Stimulated activated naive CD4-positive, alpha-beta T cell (primary cell): ENCODE measurements around the gene ARHGAP28.
"Not testable (repeated sequence)": the region's sequence is repeated elsewhere in the genome, so short reads cannot be mapped to it uniquely, and the experiment has no call there.

Source experiments
- DNase-seq, 6 experiments: peaks; one replicate each; lab custom pipeline; 2025; lab: John Stamatoyannopoulos, UW

Gene ARHGAP28

DNA sequence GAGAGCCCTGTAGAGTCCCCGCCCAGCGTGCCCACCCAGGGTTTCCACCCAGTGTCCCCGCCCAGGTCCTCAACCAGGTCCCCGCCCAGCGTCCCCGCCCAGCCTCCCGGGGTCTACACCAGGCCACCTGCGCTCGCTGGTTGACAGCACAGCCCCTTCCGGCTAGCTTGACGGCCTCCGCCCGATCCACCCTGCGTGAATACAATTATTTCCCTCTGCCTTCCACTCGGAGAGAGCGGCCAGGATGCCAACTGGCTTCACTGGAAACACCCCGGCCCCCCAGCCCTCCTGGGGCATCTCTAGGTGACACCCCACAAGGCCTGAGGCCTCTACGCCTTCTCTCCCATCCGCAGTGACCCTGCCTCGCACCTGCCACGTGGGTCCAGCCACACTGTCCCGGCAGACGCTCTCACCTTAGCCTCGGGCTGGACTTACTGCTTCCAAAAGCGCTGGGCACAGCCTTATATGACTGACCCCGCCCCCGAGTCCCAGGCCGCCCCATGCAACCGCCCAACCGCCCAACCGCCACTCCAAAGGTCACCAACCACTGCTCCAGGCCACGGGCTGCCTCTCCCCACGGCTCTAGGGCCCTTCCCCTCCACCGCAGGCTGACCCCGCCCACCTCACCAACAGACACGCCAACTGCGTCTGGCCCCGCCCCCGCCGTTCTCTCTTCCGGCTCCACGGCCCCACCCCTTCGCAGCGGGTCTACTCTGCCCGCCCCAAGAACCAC is 200.0 kb downstream of the ARHGAP28 start:
- DNase-seq, result no peak

DNA sequence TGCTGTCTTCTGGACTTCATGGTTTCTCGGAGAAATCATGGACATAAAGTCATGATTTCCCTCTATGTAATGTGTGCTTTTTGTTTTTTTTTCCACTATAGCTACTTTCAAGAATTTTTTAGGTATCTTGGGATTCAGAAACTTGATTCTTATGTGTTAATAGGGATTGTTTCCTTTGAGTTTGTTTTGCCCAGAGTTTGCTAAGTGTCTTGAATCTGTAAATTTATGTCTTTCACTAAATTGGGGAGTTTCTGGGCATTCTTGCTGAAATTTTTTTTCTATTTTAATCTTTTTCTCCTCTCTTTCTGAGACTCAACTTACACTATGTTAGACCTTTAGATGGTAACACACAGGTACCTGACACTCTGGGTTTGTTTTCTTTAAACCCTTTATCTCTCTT is 205.3 kb downstream of the ARHGAP28 start:
- no peak for DNase-seq

DNA sequence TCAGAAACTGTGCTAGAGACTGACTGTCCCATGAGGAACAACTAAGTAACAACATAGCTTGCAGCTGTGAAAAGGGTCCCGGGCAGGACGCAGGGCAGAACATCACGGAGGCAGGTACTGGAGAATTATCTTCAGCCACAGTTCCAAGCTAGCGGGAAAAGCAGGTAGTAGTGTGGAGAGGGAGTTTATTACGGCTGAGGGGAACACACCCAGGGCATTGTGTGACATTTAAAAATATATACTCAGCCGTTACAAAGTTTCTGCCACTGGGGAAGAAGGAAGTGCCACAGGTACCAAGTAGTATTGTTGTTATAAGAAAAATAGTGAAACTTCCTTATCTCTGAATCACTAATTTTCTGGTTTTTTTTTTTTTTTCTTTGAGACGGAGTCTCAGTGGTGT is 208.5 kb downstream of the ARHGAP28 start:
- no peak for DNase-seq

DNA sequence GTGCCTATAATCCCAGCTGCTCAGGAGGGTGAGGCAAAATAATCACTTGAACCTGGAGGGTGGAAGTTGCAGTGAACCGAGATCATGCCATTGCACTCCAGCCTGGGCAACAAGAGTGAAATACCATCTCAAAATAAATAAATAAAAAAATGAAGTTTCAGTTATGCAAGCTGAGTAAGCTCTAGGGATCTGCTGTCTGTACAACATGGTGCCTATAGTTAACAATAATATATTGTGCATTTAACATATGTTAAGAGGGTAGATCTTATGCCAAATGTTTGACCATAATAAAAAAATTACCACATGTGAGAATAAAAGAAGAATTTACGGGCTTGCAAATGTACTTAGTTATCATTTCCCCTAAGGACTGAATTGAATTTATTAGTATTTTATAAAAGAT is 208.9 kb downstream of the ARHGAP28 start:
- not testable (repeated sequence) for DNase-seq

DNA sequence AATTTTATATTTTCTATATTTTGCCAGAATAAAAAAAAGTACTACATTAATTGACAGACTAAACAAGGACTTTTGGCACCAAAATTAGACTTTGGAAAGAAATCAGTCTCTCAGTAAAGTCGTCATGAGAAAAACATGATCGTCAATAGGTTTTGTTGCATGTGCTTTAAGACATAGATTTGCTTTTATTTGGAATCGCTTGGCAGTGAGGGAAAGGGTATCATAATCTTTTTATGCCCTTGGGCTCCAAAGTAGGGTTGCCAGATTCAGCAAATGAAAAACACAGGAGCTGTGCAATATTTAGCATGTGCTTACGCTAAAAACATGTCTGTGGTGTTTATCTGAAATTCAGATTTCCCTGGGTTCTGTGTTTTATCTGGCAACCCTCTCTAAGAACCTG is 210.5 kb downstream of the ARHGAP28 start:
- DNase-seq, result no peak

DNA sequence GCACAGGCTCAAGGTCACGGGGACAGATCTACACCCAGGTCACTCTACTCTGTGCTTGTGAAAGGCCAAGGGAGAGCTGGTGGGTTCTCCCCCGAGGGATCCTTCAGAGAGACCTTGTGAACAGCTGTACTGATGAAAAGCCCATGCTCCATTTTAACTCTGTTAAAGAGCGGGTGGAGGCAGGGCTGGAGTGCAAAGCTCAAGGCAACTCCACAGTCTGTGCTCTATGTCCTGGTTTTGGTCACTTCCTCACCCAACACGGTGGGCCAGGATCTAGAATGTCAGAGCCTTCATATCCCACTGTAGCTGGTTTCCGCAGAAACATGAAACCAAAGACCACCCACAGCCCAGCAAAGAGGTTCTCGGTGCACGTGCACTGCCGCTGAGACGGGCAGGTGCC is 210.9 kb downstream of the ARHGAP28 start:
- DNase-seq, result no peak

DNA sequence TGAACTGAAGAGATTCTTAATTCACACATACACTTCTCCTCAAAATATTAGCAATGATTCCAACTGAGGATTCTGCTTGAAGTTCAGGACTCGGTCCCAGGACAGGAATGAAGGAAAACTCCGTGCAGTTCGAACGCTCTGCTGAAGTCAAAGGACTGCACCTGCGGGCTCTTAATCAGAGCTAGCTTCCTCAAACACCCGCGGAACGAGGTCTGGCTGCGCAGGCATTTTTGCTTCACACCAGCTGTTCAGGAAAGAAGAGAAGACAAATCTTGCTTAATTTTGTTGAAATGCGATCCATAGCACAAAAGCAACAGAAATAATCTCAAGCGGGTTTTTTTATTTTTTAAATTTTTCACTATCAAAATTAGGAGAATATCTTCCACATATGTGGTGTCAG is 212.5 kb downstream of the ARHGAP28 start:
- no peak for DNase-seq

DNA sequence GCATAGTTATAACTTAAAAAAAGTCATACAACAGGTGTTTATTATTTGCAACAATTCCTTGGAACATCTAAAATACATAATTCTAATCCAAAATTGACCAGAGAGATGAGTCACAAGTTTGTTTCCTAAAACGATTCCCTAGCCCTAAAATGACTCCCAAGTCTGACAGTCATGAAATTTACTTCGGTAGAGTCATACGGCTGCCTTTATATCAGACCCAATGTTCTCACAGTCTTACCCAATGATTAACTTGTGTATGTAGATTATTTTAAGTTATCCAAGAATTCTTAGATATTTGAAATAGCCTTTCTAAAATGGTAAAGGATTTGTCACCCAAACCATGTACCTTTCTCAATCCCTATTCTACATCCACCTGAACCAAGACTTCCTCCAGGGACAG is 213.2 kb downstream of the ARHGAP28 start:
- DNase-seq, result no peak

DNA sequence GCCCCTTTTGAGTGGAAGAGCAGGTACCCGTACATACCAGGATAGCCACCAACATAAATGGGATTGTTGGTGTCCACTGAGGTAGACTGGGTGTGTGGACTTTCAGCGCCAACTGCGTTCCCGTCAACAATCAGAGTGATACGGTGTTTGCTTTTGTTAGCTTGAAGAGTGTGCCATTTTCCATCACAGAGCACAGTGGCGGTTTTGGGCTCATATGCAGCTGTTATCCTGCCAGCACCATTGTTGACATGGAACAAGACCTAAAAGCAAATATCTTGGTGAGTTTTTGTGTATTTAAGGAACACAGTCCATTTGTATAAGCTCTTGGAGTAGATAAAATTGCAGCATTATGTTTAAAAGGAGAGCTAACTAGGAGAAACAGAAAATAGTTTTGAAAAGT is 213.6 kb downstream of the ARHGAP28 start:
- no peak for DNase-seq

DNA sequence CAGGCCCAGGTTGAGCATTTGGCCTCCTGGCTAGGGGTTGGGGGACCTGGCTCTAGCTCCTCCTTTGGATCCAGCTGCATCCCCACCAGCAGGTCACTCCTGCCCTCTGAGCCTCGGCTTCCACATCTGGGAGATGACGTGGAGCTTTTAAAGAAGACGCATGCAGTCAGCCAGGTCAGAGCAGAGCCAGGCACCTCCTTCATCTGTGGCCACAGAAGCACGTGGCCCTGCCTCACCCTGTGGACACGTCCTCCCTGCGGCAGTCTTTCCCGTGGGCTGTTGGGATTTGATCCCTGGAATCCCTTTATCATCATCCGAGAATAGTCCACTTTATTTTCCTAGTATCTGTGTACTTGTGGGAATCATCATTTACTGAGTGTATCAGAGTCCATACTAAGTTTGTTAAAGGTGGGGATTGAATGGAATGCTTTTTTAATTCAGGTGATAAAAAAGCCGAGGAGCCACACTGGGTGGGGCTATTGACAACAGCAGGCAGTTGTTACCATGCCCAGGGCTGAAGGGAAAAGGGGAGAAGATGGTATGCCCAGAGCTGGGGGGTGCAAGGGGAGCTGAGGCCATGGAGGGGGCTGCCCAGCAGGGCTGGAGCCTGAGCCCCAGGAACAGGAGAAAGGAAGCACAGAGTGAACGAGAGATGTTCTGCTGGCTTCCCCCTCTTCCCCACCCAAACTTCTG is 218.0 kb downstream of the ARHGAP28 start:
- DNase-seq, result no peak

DNA sequence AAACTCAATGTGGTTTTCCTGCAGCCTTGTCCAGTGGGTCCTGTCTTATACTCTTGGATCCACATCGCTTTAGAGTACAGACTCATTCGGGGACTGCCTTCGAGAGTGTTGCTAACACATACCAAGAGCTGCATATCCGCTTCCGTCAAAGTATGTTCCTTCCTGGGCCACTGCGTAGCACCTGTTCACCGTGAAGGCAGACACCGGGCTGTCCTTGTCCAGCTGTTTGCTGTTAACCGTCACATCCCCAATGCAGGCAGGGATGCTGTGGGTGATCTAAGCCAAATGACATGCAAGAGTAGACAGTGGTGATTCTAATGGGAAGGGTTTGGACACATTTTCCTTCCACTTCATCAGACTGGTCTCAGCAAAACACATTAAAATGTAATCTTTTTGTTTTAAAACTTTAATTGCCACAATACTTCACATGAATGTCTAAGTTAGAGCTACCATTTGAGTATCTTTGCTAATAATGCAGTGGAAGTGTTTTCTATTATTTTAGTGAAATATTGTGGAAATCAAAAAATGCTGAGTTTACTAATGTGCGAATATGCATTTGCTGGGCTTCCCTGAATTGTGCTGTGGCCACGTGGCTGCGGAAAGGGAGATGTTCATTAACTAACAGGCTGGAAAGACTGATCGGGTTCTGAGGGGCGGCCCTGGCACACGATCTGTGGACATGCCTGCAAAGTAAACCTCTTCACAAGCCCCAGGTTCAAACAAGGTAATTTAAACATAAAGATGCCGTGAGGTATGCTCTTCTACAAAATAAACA is 219.0 kb downstream of the ARHGAP28 start:
- no peak for DNase-seq

DNA sequence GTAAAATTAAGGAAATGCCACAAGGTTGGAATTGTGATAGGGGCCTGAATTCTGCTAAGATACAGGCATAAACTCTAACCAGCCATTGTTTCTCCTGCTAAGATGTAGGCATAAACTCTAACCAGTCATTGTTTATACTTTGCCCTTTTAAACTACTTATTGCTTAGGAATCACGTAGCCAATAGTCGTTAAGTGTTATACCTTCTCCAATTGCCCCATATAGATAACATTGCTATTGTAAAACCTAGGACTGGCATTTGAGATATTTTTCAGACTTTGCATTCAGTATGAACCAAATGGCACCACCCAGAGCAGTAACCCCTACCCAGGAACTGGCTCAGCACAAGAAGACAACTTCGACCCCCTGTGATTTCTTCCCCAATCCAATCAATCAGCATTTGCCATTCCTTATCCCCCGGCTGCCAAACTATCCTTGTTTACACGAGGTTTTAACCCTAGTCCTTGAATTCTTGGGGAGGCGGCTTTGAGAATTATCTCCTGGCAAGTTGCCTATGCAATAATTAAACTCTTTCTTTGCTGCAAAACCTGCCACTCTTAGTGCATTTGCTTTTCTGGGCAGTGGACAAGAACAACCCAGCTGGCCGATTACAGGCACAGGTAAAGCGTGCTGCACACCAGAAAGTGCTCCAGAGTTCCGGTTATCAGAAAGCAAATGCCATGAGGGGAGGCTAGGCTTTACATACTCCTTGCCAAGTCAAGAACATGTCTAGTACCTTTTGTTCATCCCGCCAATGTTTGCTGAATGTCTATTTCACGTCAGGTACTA is 220.5 kb downstream of the ARHGAP28 start:
- no peak for DNase-seq

DNA sequence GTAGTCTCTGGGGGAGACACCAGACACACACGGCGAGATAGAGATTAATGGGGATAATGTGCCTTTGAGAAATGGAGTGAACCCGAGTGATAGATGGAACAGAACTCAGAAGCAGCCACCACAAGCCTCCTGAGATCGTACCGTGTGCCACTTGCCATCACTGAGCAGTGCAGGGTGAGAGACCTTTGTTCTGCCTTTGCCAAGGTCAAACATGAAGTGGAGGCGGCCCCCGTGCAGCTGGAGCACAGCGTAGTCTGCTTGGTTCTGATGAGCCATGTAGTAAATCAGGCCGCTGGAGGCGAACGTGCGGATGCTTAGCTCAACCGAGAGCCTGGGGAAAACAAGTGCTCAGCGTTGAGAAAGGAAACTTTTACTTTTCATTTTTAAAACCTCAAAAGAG is 221.1 kb downstream of the ARHGAP28 start:
- DNase-seq, result no peak

DNA sequence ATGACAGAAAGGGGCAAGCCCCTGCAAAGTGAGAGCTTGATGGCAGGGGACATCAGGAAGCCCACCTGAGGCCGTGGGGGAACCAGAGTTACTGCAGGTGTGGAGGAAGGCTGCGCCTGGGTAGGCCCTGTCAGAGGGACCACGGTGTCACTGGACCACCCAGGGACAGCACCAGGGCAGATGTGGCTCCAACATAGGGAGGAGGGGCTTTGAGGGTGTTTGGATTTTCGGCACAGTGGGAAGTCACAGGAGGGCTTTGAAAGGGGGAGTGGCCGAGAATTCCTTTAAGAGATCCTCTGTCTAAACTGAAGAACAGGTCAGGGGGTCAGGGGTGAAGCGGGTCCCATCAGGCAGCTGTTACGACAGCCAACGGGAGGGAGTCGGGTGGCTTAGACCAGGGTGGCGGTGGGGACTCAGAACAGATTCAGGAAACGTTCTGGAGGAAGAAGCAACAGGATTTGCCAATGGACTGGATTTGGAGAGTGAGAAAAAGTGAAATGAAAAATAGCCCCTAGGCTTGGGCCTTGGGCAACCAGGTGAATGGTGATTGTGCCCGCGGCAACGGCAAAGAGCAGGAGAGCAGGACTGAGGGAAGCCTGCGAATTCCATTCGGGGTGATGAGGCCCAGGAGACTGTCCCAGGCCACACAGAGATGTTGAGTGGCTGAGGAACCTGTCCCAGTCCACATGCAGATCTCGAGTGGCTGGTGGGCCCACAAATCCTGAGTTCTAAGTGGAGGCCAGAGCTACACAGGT is 222.0 kb downstream of the ARHGAP28 start:
- DNase-seq, result no peak

DNA sequence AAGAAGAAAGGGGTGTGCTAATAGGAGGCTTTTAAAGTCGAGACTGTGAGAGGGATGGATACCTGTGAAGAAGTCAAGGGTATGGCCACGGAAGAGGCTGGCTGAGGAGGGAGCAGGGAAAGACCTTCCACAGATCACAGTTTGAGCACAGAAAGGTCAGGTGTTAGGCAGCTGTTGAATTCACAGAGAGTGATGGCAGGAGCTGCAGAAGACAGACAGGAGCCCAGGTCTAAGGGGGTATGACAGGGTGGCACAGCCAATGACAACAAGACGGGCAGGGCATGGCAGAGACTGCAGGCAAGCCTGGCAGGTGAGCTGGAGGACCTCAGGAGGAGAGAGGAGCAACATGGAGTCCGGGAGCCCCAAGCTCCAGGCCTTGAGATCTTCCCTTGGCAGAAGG is 225.0 kb downstream of the ARHGAP28 start:
- DNase-seq, result no peak

DNA sequence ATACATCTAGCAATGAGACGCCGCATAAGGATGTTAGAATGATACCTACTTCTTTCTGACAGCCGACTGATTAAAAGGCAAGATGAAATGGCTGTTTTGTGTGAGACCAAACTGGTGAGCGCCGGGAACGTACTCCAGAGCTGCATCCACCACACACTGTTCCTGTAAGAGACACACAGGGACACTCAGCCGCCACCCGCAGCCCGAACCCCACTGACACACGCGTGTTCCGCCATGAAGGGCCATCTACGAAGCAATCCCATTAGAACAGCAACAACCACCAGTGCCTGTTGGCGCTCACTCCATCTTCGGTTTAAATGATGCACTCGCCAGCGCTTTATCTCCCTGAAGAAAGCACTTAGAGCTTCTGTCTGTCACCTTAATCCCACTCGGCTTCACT is 225.8 kb downstream of the ARHGAP28 start:
- no peak for DNase-seq

DNA sequence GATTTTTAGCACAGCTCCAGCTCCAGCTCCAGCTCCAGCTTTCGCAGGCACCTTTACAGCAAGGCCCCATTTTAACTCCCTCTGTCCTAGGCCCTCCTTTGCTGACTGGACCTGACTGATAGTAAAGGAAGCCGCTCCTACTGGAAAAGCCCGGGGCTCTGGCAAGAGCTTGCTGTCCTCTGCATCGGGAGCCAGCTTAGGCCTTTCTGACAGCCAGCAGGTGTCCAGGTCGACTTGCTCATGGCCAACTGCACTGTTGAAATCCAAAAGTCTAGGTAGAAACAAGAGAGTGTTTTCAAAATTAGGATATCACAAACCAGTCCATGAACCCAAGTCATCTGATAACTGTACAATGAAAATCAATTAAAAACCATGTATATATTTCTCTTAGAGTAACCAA is 227.0 kb downstream of the ARHGAP28 start:
- no peak for DNase-seq

DNA sequence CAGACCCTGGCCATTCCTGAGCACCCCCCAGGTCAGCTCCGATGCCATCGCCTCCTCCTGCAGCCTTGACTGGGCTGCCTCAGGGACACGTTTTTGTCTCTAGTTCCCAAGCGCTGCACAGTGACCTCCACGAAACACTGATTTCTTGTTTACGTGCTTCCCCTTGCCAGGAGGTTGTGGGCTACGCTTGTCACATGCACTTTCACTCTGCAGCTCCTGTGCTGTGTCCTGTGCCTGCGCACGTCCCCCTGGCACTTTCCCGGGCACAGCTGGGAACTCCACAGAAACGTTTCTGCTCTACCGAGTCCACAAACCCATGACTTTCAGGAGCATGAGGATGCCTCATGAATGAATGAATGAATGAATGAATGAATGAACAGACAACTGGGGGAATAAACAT is 227.5 kb downstream of the ARHGAP28 start:
- DNase-seq, result no peak

DNA sequence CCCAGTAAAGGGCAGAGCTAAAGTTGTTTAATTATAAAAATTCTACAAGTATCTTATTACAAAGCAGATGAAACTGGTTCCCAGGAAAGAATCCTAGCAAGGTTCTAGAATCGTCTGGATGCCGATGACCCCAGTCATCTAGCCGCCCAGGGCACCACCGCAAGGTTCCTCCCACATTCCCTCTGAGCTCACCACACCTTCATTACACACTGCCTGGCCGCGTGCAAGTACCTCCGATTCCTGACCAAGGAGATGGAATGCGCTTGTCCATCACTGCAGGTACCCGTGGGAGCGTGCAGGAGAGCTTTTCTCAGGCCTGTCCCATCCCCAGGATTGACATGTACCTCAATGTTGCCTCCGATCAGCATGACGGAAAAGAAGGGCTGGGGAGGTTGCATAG is 229.6 kb downstream of the ARHGAP28 start:
- no peak for DNase-seq

DNA sequence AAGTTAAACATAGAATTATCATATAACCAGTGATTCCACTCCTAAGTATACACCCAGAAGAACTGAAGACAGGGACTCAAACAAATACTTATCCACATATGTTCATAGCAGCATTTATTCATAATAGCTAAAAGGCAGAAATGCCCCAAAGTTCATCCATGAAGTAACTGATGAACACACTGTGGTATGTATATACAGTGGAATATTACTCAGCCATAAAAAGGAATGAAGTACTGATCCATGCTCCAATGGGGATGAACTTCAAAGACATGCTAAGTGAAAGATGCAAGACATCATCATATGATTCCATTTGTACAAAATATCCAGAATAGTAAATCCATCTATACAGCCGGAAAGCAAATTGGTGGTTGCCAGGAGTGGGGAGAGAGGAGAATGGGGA is 230.6 kb downstream of the ARHGAP28 start:
- no peak for DNase-seq

DNA sequence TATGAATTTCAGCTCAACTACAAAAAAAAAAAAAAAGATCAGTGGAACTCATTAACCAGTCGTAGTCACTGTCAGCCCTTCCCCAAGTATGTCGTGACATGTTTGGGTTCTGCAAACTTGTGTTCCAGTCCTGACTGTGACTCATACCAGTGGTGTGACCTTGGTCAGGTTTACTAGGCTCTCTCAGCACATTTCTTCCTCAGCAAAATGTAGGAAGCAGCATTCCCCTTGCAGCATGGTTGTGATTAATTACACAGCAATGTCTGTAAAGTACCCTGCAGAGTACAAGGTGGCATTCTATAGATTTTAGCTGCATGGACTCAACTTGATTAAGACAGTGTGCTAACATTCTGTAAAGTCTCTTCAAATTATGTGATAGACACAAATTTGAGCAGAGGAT is 231.1 kb downstream of the ARHGAP28 start:
- no peak for DNase-seq

DNA sequence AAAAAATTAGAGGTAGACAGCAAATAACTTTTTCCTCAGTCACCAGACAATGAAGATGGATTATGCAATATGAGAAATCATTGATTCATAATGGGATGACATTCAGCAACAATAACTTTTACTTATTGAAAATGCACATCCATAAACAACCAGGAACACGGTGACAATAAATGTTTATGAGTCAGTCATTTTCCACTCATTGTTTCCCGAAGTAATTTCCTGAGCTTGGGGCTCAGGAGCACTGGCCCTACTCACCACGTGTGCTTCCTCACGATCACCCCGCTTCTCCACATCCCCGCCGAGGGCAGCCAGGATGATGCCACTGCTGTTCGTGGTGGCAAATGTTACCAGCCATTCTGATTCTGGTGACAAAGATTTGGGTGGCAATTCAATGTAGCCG is 231.8 kb downstream of the ARHGAP28 start:
- no peak for DNase-seq
